ENCODE data around the gene CCSER1.

The CCSER1 gene

DNA sequence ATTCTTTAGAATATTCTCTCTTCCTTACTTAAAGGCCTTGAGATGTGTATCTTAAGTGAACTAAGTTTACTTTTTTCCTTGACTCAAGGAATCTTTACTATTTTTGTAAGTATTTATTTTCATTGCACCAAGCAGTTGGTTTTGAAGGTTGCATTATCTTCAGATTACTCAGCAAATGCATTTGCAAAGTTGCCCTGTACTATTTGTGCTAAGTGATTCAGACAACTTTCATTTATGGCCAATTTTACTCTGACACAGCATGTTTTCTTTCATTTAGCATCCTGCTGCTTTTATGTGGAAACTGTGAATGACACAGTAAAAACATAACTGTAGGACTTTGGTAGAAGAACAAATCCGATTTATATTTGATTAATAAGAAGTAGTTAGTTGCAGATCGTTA, 191.0 kb downstream of the CCSER1 start:
- no peak overlapping the region for H3K18ac ChIP-seq (ENCODE audit: low read length)
- H3K79me2 ChIP-seq (ENCODE audit: control insufficient read depth, insufficient read depth, low read length, poor library complexity) = no peaks in the 10 kb centered on the region
- no peaks in the 10 kb centered on the region for H3K27me3 ChIP-seq (ENCODE audit: insufficient read depth, low read length)
- no peak overlapping the region for H2BK12ac ChIP-seq (ENCODE audit: low read length)
- H4K91ac ChIP-seq (ENCODE audit: low read depth, low read length) = no peak overlapping the region
- no peaks in the 10 kb centered on the region for H3K79me1 ChIP-seq (ENCODE audit: low read length)
- no peak overlapping the region for H2AK5ac ChIP-seq (ENCODE audit: low read length)
- WGBS (ENCODE audit: extremely low coverage, insufficient coverage, insufficient read length) = no CpG with 5 or more reads among the region's 2 CpGs
- H3K14ac ChIP-seq (ENCODE audit: low read length) = no peak overlapping the region
- H2BK120ac ChIP-seq (ENCODE audit: insufficient read depth, low read length, poor library complexity) = no peak overlapping the region
- H4K8ac ChIP-seq (ENCODE audit: low read depth, low read length) = no peak overlapping the region
- H3K9ac ChIP-seq (ENCODE audit: low read length) = no peak overlapping the region
- H3K36me3 ChIP-seq (ENCODE audit: control insufficient read depth in 1 of 2, insufficient read depth in 2 of 2, low read length in 2 of 2) = no peaks in the 10 kb centered on the region
- H3K23ac ChIP-seq (ENCODE audit: low read length) = no peak overlapping the region
- DNase-seq = peak in 1 of 2 donors; percentile 36
- H3K9me3 ChIP-seq (ENCODE audit: insufficient read depth, low read depth, low read length) = no peaks in the 10 kb centered on the region
- H2AFZ ChIP-seq (ENCODE audit: insufficient read depth, low read length, poor library complexity) = no peak overlapping the region
- no peak overlapping the region for H3K27ac ChIP-seq (ENCODE audit: low read depth, low read length)
- H2BK5ac ChIP-seq (ENCODE audit: low read depth, low read length, poor library complexity) = no peak overlapping the region
- H3K4ac ChIP-seq (ENCODE audit: low read depth, low read length) = no peak overlapping the region
- H3K4me3 ChIP-seq (ENCODE audit: low read depth, low read length) = no peak overlapping the region
- no peak overlapping the region for H3K4me2 ChIP-seq (ENCODE audit: low read length)
- H3K4me1 ChIP-seq (ENCODE audit: control insufficient read depth in 1 of 2, insufficient read depth in 2 of 2, low read length in 2 of 2) = no peaks in the 10 kb centered on the region
- H4K12ac ChIP-seq (ENCODE audit: low read depth, low read length) = no peak overlapping the region

DNA sequence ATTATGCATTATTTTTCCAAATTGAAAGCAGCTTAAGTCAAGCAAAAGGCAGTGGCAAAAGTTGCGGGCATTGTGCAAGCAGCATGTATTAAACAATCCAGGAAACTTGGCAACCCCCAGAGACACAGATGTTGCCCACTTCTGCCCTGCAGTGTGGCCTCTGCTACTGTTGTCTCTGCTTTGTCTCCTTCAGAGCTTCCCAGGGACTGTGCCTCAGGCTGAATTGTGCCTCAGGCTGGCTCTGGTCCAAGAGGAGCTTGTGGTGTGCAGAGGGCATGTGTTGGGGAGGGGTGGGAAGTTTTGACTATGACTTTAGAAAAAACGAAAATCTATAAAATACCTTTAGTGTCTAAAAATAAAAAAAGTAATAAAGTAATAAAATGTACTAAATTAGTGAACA, 201.4 kb downstream of the CCSER1 start:
- H3K4ac ChIP-seq (ENCODE audit: low read depth, low read length) = no peak overlapping the region
- H2BK120ac ChIP-seq (ENCODE audit: insufficient read depth, low read length, poor library complexity) = no peak overlapping the region
- no peak overlapping the region for H3K23ac ChIP-seq (ENCODE audit: low read length)

DNA sequence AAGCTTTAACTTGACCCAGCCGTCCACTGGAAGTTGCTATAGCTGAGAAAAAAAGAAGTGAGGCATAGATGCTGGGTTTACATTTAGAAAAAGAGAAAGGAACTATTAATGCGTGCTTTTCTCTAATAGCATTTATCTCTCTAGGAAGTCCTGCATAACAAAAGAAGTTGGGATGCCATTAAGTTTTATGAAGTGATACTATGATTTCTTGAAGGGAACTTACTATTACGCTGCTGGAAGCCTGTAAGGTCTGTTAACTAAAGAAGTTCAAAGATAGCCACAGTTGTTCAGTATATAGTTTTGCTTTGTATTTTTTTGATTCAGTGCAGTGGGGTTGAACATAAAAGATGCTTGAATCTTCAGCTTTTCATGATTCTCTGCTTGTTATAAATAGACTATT, 203.4 kb downstream of the CCSER1 start:
- Histone ChIP-seq H3K27me3 (ENCODE audit: insufficient read depth, low read length) (no peaks in the 10 kb centered on the region), H2BK5ac (ENCODE audit: low read depth, low read length, poor library complexity) (no peak overlapping the region), H3K79me1 (ENCODE audit: low read length) (no peaks in the 10 kb centered on the region), H3K18ac (ENCODE audit: low read length) (no peak overlapping the region), H3K9me3 (ENCODE audit: insufficient read depth, low read depth, low read length) (no peaks in the 10 kb centered on the region), H3K14ac (ENCODE audit: low read length) (no peak overlapping the region), H3K4me3 (ENCODE audit: low read depth, low read length) (no peak overlapping the region), H2BK12ac (ENCODE audit: low read length) (no peak overlapping the region), H2AK5ac (ENCODE audit: low read length) (no peak overlapping the region), H3K9ac (ENCODE audit: low read length) (no peak overlapping the region), H4K12ac (ENCODE audit: low read depth, low read length) (no peak overlapping the region), H3K27ac (ENCODE audit: low read depth, low read length) (no peak overlapping the region), H3K4me1 (ENCODE audit: control insufficient read depth in 1 of 2, insufficient read depth in 2 of 2, low read length in 2 of 2) (peaks cover 0 to 3% of the 10 kb centered on the region in 2 experiments), H2AFZ (ENCODE audit: insufficient read depth, low read length, poor library complexity) (no peak overlapping the region), H2BK120ac (ENCODE audit: insufficient read depth, low read length, poor library complexity) (no peak overlapping the region), H3K4ac (ENCODE audit: low read depth, low read length) (no peak overlapping the region), H3K4me2 (ENCODE audit: low read length) (no peak overlapping the region), H4K91ac (ENCODE audit: low read depth, low read length) (no peak overlapping the region), H3K79me2 (ENCODE audit: control insufficient read depth, insufficient read depth, low read length, poor library complexity) (no peaks in the 10 kb centered on the region), H3K36me3 (ENCODE audit: control insufficient read depth in 1 of 2, insufficient read depth in 2 of 2, low read length in 2 of 2) (no peaks in the 10 kb centered on the region), H4K8ac (ENCODE audit: low read depth, low read length) (no peak overlapping the region), H3K23ac (ENCODE audit: low read length) (no peak overlapping the region)
- DNase-seq = no peak
- WGBS (ENCODE audit: extremely low coverage, insufficient coverage, insufficient read length) = no CpG with 5 or more reads among the region's 3 CpGs

More for the DNA sequence above, 201.4 kb downstream of the CCSER1 start:
- Histone ChIP-seq H3K4me3 (ENCODE audit: low read depth, low read length) (no peak overlapping the region), H2AK5ac (ENCODE audit: low read length) (no peak overlapping the region), H3K36me3 (ENCODE audit: control insufficient read depth in 1 of 2, insufficient read depth in 2 of 2, low read length in 2 of 2) (no peaks in the 10 kb centered on the region), H3K27ac (ENCODE audit: low read depth, low read length) (no peak overlapping the region), H3K9me3 (ENCODE audit: insufficient read depth, low read depth, low read length) (no peaks in the 10 kb centered on the region), H4K12ac (ENCODE audit: low read depth, low read length) (no peak overlapping the region), H3K14ac (ENCODE audit: low read length) (no peak overlapping the region), H4K91ac (ENCODE audit: low read depth, low read length) (no peak overlapping the region), H2AFZ (ENCODE audit: insufficient read depth, low read length, poor library complexity) (no peak overlapping the region), H2BK5ac (ENCODE audit: low read depth, low read length, poor library complexity) (no peak overlapping the region), H3K27me3 (ENCODE audit: insufficient read depth, low read length) (no peaks in the 10 kb centered on the region), H3K4me2 (ENCODE audit: low read length) (no peak overlapping the region), H4K8ac (ENCODE audit: low read depth, low read length) (no peak overlapping the region), H3K9ac (ENCODE audit: low read length) (no peak overlapping the region), H3K79me2 (ENCODE audit: control insufficient read depth, insufficient read depth, low read length, poor library complexity) (no peaks in the 10 kb centered on the region), H2BK12ac (ENCODE audit: low read length) (no peak overlapping the region), H3K79me1 (ENCODE audit: low read length) (no peaks in the 10 kb centered on the region), H3K18ac (ENCODE audit: low read length) (no peak overlapping the region), H3K4me1 (ENCODE audit: control insufficient read depth in 1 of 2, insufficient read depth in 2 of 2, low read length in 2 of 2) (peaks cover 0 to 3% of the 10 kb centered on the region in 2 experiments)
- no CpG with 5 or more reads among the region's 2 CpGs for WGBS (ENCODE audit: extremely low coverage, insufficient coverage, insufficient read length)
- peak in 1 of 2 donors; percentile 2 for DNase-seq

DNA sequence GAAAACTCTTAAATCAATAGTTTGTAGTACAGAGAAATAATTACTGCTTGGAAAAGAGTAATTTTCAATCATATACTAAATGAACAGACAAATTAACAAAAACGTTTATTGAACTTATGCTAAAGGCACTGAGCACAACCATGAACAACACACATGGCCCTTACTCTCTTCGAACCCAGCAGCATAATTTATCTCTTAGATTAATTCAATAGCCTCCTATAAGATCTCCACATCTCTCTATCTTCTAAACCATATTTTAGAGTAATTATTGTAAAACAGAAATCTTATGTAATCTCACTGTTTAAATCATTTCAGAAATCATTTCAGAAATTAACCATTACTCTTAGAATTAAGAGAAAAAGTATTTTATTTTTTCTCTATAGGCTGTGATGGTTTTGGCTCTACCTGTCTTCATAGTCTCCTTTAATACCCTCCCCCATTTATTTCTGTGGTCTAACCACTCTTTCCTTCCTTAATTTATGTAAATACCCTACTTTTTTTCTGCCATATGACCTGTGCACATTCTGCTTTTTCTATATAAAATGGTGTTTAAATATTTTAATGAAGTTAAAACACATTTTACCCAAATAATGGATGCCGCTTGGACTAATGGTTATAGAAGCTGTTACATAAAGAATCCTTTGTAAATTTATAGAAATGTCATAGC, 218.5 kb downstream of the CCSER1 start:
- Histone ChIP-seq H2BK12ac (ENCODE audit: low read length) (no peak overlapping the region), H4K12ac (ENCODE audit: low read depth, low read length) (no peak overlapping the region), H2AK5ac (ENCODE audit: low read length) (no peak overlapping the region), H2BK120ac (ENCODE audit: insufficient read depth, low read length, poor library complexity) (no peak overlapping the region), H3K4me2 (ENCODE audit: low read length) (no peak overlapping the region), H4K8ac (ENCODE audit: low read depth, low read length) (no peak overlapping the region), H3K4ac (ENCODE audit: low read depth, low read length) (no peak overlapping the region), H3K27ac (ENCODE audit: low read depth, low read length) (no peak overlapping the region), H2AFZ (ENCODE audit: insufficient read depth, low read length, poor library complexity) (no peak overlapping the region), H2BK5ac (ENCODE audit: low read depth, low read length, poor library complexity) (no peak overlapping the region), H3K27me3 (ENCODE audit: insufficient read depth, low read length) (no peaks in the 10 kb centered on the region), H3K9ac (ENCODE audit: low read length) (no peak overlapping the region), H3K18ac (ENCODE audit: low read length) (no peak overlapping the region), H3K79me1 (ENCODE audit: low read length) (no peaks in the 10 kb centered on the region), H3K14ac (ENCODE audit: low read length) (no peak overlapping the region), H3K4me1 (ENCODE audit: control insufficient read depth in 1 of 2, insufficient read depth in 2 of 2, low read length in 2 of 2) (no peaks in the 10 kb centered on the region), H3K79me2 (ENCODE audit: control insufficient read depth, insufficient read depth, low read length, poor library complexity) (no peaks in the 10 kb centered on the region), H3K4me3 (ENCODE audit: low read depth, low read length) (no peak overlapping the region), H3K36me3 (ENCODE audit: control insufficient read depth in 1 of 2, insufficient read depth in 2 of 2, low read length in 2 of 2) (no peaks in the 10 kb centered on the region), H4K91ac (ENCODE audit: low read depth, low read length) (no peak overlapping the region), H3K9me3 (ENCODE audit: insufficient read depth, low read depth, low read length) (no peaks in the 10 kb centered on the region), H3K23ac (ENCODE audit: low read length) (no peak overlapping the region)
- DNase-seq = no peak
- WGBS (ENCODE audit: extremely low coverage, insufficient coverage, insufficient read length) = no CpG with 5 or more reads among the region's 3 CpGs

Data from trophoblast cell (in vitro differentiated cells and primary cell).